Colonic mucosa (tissue), 4 donors: ENCODE results near the gene HTR2C. TPM values are rescaled to one million over a fixed set of nuclear protein-coding genes. Genes with fewer than 3 reads are reported as not detected.

Experiments
- DNase-seq: peaks from one replicate; pipeline ENCODE4 v3.0.0-alpha.2; 2020
- H3K27ac ChIP-seq: fragments of 200-600 bp; one replicate; pipeline ENCODE4 v1.8.0; 2021
- H3K27me3 ChIP-seq: fragments of 200-600 bp; one replicate; pipeline ENCODE4 v1.8.0; 2021
- H3K36me3 ChIP-seq: fragments of 200-600 bp; one replicate; pipeline ENCODE4 v1.8.0; 2021
- H3K4me1 ChIP-seq: fragments of 200-600 bp; one replicate; pipeline ENCODE4 v1.8.0; 2021; ENCODE audit warnings: mild to moderate bottlenecking
- H3K4me3 ChIP-seq: fragments of 200-600 bp; one replicate; pipeline ENCODE4 v1.8.0; 2021
- H3K9ac ChIP-seq, 2 donors: one replicate each; pipeline ENCODE4 v1.7.0; 2013; ENCODE audit warnings: control low read depth in 2 of 2, low read depth in 2 of 2, low read length in 2 of 2
- H3K9me3 ChIP-seq: fragments of 200-600 bp; one replicate; pipeline ENCODE4 v1.8.0; 2021
- intact Hi-C: fragments of 100-400 bp; cut with DNase I; formaldehyde crosslinking; loops from one replicate; pipeline ENCODE4 v1.14.1; 2022
- total RNA-seq, 2 donors: library from RNA; stranded (reverse); fragmentation: NEBNext Ultra II Directional in 1 of 2; extraction: Animal tissue kit (Norgen Biotek cat#: 25700) in 1 of 2; gene quantifications; one replicate each; pipeline ENCODE4 v1.2.1, GENCODE V29; 2021
- TF ChIP-seq, protein P1 (sequence below): fragments of 200-600 bp; IDR thresholded peaks from one replicate; pipeline ENCODE4 v1.8.0; 2022; ENCODE audit warnings: antibody characterized with exemption, mild to moderate bottlenecking
- donor health status: healthy.
- donor health status: DM: no; HTN: no; CAD: no.
- donor health status: DM: no; HTN: no; CAD: no.

Gene HTR2C
- total RNA-seq = not detected

DNA sequence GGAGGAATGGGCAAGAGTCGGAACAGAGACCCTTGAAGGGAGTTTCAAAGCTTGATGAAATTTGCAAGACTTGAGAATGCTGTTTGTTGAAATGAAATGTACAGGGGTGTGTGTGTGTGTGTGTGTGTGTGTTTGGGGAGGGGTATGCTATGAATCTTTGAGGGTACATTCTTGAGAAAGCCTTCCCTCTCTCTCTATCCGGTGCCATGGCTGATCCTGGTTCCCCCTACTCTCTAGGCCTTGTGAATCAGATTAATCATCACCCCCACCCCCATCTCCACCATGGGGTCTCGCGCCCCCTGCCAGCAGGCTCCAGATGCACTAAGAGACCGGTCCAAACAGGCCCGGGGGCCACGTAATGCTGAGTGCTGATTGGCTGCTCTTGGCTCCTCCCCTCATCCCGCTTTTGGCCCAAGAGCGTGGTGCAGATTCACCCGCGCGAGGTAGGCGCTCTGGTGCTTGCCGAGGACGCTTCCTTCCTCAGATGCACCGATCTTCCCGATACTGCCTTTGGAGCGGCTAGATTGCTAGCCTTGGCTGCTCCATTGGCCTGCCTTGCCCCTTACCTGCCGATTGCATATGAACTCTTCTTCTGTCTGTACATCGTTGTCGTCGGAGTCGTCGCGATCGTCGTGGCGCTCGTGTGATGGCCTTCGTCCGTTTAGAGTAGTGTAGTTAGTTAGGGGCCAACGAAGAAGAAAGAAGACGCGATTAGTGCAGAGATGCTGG lies at the start of gene HTR2C:
Gene HTR2C (plus strand): TSS at position 441 of the 729 bp plus-strand sequence. CDS start 142,851 bp downstream, outside the sequence.
- DNase-seq = no peak
- Histone ChIP-seq H3K27ac (no peak within 1 kb of the TSS), H3K36me3 (no peaks in the 10 kb centered on the region), H3K4me1 (no peaks in the 10 kb centered on the region), H3K4me3 (no peak within 1 kb of the TSS), H3K9ac (no peak within 1 kb of the TSS), H3K9me3 (no peaks in the 10 kb centered on the region), H3K27me3 (peaks cover 72% of the 10 kb centered on the region)
- intact Hi-C loops = no loop called here
- TF ChIP-seq, protein P1, sequence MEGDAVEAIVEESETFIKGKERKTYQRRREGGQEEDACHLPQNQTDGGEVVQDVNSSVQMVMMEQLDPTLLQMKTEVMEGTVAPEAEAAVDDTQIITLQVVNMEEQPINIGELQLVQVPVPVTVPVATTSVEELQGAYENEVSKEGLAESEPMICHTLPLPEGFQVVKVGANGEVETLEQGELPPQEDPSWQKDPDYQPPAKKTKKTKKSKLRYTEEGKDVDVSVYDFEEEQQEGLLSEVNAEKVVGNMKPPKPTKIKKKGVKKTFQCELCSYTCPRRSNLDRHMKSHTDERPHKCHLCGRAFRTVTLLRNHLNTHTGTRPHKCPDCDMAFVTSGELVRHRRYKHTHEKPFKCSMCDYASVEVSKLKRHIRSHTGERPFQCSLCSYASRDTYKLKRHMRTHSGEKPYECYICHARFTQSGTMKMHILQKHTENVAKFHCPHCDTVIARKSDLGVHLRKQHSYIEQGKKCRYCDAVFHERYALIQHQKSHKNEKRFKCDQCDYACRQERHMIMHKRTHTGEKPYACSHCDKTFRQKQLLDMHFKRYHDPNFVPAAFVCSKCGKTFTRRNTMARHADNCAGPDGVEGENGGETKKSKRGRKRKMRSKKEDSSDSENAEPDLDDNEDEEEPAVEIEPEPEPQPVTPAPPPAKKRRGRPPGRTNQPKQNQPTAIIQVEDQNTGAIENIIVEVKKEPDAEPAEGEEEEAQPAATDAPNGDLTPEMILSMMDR = no peak

DNA sequence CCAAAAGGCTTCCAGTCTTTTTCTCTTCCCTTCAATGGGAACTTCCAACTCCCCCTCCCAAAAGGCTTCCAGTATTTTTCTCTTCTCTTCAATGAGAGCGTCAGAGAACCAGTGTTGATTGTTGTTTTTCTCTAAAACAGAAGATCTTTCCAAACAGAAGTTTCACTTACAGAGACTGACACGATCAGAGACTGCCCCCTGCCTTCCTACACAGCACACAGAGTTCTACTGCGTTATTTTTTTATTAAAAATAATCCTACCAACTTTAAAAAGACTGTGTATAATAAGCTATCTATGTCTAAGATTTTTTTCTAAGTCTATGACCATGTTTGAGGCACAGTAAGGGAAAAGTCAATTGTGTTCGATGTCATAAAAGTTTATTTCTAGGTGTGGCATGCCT lies 3.5 kb upstream of the HTR2C start:
- no peaks in the 10 kb centered on the region for H3K36me3 ChIP-seq
- no peak overlapping the region for H3K27ac ChIP-seq
- no peak overlapping the region for H3K9ac ChIP-seq
- no peak overlapping the region for H3K4me3 ChIP-seq
- H3K4me1 ChIP-seq = no peaks in the 10 kb centered on the region
- H3K27me3 ChIP-seq = peaks cover 56% of the 10 kb centered on the region
- H3K9me3 ChIP-seq = no peaks in the 10 kb centered on the region
- TF ChIP-seq, protein P1 = no peak
- intact Hi-C loops = no loop called here
- no peak for DNase-seq

DNA sequence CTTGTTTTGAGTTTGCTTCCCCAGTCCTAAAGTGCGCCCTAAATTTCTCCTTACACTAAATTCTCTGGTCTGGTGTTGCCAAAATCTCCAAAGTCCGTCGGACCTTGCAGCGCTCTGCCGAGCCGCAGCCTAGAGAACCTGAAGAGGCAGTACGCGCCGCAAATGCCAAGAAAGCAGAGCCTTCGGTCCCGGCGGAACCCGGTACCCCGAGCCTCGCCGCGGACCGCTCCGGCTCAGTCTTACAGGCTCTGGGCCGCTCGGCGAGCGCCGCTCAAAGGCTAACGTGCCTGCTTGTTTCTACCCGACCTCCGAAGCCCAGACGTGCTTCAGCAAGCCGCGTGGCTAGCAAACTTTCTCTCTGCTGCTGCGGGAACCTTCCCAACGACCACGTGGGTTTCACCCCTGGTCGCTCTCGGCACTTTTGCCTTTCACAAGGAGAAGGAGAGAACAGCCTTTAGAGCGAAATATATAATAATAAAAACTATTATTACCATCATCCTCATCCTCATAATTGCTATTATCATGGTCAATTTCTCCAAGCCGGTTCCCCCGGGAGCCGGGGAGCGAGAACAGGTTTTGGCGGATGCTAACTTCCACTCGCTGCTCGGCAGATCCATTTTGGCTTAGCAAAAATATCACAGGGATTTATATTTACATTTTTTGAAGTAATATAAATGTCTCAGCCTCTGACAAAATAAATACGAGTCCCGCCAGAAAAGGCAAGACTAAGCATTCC lies 2.2 kb upstream of the HTR2C start:
- Histone ChIP-seq H3K9ac (no peak overlapping the region), H3K36me3 (no peaks in the 10 kb centered on the region), H3K4me1 (no peaks in the 10 kb centered on the region), H3K27ac (no peak overlapping the region), H3K4me3 (no peak overlapping the region), H3K27me3 (peaks cover 67% of the 10 kb centered on the region), H3K9me3 (no peaks in the 10 kb centered on the region)
- no peak for DNase-seq
- TF ChIP-seq, protein P1 = no peak
- intact Hi-C loops = no loop called here

DNA sequence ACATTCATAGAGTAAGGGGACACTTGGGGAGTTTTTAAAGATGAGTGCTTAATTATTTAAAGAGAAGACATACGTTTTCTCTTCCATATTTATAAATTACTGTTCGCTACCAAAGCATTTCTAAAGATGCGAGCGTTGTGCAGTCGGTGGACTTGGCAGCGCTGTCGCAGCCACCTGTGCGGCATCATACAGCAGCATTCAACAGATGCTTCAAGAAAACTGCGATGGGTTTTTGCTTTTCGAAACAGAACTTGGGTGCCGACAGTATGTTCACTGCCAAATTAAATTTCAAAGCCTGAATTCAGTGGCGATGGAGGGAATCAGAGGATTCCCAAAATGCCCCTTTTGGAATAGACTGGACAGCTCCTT lies 1.6 kb upstream of the HTR2C start:
- intact Hi-C loops = no loop called here
- no peaks in the 10 kb centered on the region for H3K36me3 ChIP-seq
- DNase-seq = no peak
- TF ChIP-seq, protein P1 = no peak
- H3K4me1 ChIP-seq = no peaks in the 10 kb centered on the region
- no peak overlapping the region for H3K4me3 ChIP-seq
- H3K9me3 ChIP-seq = no peaks in the 10 kb centered on the region
- no peak overlapping the region for H3K9ac ChIP-seq
- H3K27me3 ChIP-seq = peaks cover 67% of the 10 kb centered on the region
- no peak overlapping the region for H3K27ac ChIP-seq

DNA sequence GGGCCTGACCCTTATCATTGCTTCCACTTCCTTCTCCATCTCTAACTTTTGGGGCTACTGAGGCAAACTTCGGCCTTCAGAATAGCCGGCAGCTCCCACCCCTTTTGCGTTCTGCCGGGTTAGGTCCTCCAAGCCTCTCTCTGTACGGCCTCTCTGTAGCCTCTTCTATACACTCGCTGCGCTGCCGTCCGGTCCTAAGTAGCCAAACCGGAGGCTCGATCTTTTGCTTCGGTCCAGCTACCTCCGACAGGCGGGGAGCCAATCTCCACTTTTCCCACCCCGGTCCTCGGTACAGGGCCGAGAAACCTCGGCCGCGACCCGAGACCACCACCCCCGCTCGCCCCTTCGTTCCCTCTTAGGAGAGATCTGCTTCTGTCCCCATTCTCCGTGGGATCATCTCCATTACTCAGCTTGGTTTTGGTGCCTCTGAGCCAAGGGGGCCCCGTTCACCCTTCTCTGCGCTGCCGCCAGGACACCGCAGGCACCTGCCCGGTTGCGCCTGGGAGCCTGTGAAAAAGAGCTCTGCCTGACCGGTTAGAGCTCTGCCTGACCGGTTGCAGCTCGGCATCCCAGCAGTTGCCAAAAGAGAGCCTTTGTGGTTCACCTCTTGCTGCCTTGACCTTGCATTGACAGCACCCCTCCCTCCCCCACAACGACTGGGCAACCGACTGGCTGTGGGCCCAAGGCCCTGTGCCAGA lies 1.0 kb upstream of the HTR2C start:
- Histone ChIP-seq H3K36me3 (no peaks in the 10 kb centered on the region), H3K4me3 (no peak overlapping the region), H3K9ac (no peak overlapping the region), H3K4me1 (no peaks in the 10 kb centered on the region), H3K27me3 (peaks cover 68% of the 10 kb centered on the region), H3K27ac (no peak overlapping the region), H3K9me3 (no peaks in the 10 kb centered on the region)
- intact Hi-C loops = no loop called here
- no peak for DNase-seq
- TF ChIP-seq, protein P1 = no peak
